ENCODE measurements around the gene SPATA12. TPM values are rescaled to one million over a fixed set of nuclear protein-coding genes. Genes with fewer than 3 reads are reported as not detected.

Gene SPATA12
- total and polyA plus RNA-seq, 4 donors: not detected

DNA sequence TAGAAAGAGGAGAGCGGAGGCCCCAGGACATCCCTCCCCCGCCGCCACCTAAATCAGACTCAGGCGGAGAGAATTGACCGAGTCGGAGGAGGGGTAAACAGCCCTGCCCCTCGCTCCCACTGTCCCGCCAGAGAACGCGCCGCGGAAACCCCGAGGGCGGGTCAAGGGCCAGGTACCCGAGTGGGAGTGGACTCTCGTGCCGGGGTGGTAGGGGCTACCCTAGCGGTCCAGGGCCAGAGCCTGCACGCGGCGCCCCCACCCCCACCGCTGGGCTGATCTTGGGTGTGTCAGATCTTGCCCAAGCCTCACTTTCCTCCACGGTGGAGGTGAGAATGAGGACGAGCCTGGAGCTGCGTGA is 19.0 kb downstream of the SPATA12 start:
- no peak for TF ChIP-seq FOXA2 (IDR thresholded peaks at IDR 0.05)
- no peak for TF ChIP-seq HNF4G (IDR thresholded peaks at IDR 0.05)
- no peak for TF ChIP-seq SP1 (IDR thresholded peaks at IDR 0.05)
- no peak for TF ChIP-seq RAD21 (IDR thresholded peaks at IDR 0.05)
- TF ChIP-seq YY1 (IDR thresholded peaks at IDR 0.05): no peak
- no peak for TF ChIP-seq GABPA (IDR thresholded peaks at IDR 0.05 in 1 of 2, conservative IDR thresholded peaks at IDR 0.05 in 1 of 2)
- 12% methylated on average over 25 of the region's 25 CpGs for WGBS
- Histone ChIP-seq H3K9me3 (ENCODE audit: control insufficient read depth in 4 of 4, low read length in 3 of 4) (no peaks in the 10 kb centered on the region), H3K27me3 (ENCODE audit: control insufficient read depth in 4 of 4, insufficient read depth in 4 of 4, low read length in 3 of 4) (peaks cover 0 to 10% (median 2%) of the 10 kb centered on the region in 4 donors), H3K9ac (ENCODE audit: low read depth in 1 of 2, low read length in 2 of 2) (no peak overlapping the region), H3K4me1 (ENCODE audit: control insufficient read depth in 4 of 4, insufficient read depth in 4 of 4, low read length in 3 of 4) (peaks cover 6 to 16% (median 11%) of the 10 kb centered on the region in 4 donors), H3K27ac (ENCODE audit: low read depth in 1 of 2, low read length in 2 of 2) (no peak overlapping the region), H3K36me3 (ENCODE audit: control insufficient read depth in 4 of 4, insufficient read depth in 3 of 4, low read depth in 1 of 4, low read length in 3 of 4) (no peaks in the 10 kb centered on the region), H3K4me3 (ENCODE audit: low read depth in 1 of 3, low read length in 3 of 3) (peak overlapping the region in 2 of 3 donors; percentile 40 to 63)
- DNase-seq (ENCODE audit: low spot score): no peak

DNA sequence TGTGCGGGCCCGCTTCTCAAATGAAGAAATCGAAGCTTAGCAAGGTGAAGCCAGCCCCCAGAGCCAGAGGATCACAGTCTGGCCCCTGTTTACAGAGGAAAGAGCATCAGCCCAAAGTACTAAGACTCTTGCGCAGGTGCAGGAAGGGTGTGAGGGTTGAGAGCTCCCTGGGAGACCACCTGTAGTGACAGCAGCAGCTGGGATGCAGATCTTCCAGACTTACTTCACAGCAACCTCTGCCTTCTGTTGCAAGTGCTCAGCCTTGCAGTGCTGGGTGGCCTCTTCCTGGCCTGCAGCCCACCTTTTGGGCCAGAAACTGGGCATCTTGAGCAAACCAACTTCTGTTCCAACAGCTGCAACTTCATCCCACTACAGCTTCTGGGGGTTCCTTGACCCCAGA is 19.7 kb downstream of the SPATA12 start:
- Histone ChIP-seq H3K9ac (ENCODE audit: low read depth in 1 of 2, low read length in 2 of 2) (no peak overlapping the region), H3K9me3 (ENCODE audit: control insufficient read depth in 4 of 4, low read length in 3 of 4) (no peaks in the 10 kb centered on the region), H3K4me3 (ENCODE audit: low read depth in 1 of 3, low read length in 3 of 3) (no peak overlapping the region), H3K27me3 (ENCODE audit: control insufficient read depth in 4 of 4, insufficient read depth in 4 of 4, low read length in 3 of 4) (peaks cover 0 to 10% (median 2%) of the 10 kb centered on the region in 4 donors), H3K36me3 (ENCODE audit: control insufficient read depth in 4 of 4, insufficient read depth in 3 of 4, low read depth in 1 of 4, low read length in 3 of 4) (no peaks in the 10 kb centered on the region), H3K4me1 (ENCODE audit: control insufficient read depth in 4 of 4, insufficient read depth in 4 of 4, low read length in 3 of 4) (peaks cover 6 to 16% (median 11%) of the 10 kb centered on the region in 4 donors), H3K27ac (ENCODE audit: low read depth in 1 of 2, low read length in 2 of 2) (no peak overlapping the region)
- TF ChIP-seq FOXA2 (IDR thresholded peaks at IDR 0.05): no peak
- TF ChIP-seq HNF4A (conservative IDR thresholded peaks at IDR 0.05): no peak
- TF ChIP-seq, protein P1, sequence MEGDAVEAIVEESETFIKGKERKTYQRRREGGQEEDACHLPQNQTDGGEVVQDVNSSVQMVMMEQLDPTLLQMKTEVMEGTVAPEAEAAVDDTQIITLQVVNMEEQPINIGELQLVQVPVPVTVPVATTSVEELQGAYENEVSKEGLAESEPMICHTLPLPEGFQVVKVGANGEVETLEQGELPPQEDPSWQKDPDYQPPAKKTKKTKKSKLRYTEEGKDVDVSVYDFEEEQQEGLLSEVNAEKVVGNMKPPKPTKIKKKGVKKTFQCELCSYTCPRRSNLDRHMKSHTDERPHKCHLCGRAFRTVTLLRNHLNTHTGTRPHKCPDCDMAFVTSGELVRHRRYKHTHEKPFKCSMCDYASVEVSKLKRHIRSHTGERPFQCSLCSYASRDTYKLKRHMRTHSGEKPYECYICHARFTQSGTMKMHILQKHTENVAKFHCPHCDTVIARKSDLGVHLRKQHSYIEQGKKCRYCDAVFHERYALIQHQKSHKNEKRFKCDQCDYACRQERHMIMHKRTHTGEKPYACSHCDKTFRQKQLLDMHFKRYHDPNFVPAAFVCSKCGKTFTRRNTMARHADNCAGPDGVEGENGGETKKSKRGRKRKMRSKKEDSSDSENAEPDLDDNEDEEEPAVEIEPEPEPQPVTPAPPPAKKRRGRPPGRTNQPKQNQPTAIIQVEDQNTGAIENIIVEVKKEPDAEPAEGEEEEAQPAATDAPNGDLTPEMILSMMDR (IDR thresholded peaks at IDR 0.05; ENCODE audit: low read depth, low read length, missing input control): no peak
- TF ChIP-seq YY1 (IDR thresholded peaks at IDR 0.05): no peak
- no peak for TF ChIP-seq TAF1 (conservative IDR thresholded peaks at IDR 0.05)
- TF ChIP-seq SP1 (IDR thresholded peaks at IDR 0.05): no peak
- no peak for TF ChIP-seq RXRA (IDR thresholded peaks at IDR 0.05)
- TF ChIP-seq JUND (IDR thresholded peaks at IDR 0.05): no peak
- TF ChIP-seq RAD21 (IDR thresholded peaks at IDR 0.05): no peak
- no peak for TF ChIP-seq HNF4G (IDR thresholded peaks at IDR 0.05)
- no peak for TF ChIP-seq NR2F2 (IDR thresholded peaks at IDR 0.05)
- TF ChIP-seq EGR1 (IDR thresholded peaks at IDR 0.05; ENCODE audit: low read depth in 2 of 2): no peak
- no peak for TF ChIP-seq GABPA (IDR thresholded peaks at IDR 0.05 in 1 of 2, conservative IDR thresholded peaks at IDR 0.05 in 1 of 2)
- 95% methylated on average over 4 of the region's 4 CpGs for WGBS
- DNase-seq (ENCODE audit: low spot score): no peak

DNA sequence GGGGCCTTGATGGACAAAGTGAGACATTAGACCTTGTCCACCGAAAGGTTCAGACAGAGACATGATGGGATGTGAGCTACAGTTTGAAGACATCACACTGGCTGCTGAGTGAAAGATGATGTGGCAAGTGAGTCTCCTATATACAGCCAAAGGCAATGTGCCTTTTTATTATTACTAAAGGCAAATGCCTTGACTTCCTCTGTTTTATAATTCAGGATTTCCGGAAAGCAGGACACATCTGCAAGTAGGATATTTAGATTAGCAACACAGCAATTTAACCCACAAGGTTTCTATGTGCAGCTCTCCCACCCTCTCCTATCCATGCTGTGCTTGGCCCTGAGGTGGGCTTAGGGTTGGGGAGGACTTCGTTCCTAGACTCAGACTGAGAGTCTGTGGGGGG is 20.7 kb downstream of the SPATA12 start:
- Histone ChIP-seq H3K36me3 (ENCODE audit: control insufficient read depth in 4 of 4, insufficient read depth in 3 of 4, low read depth in 1 of 4, low read length in 3 of 4) (no peaks in the 10 kb centered on the region), H3K9ac (ENCODE audit: low read depth in 1 of 2, low read length in 2 of 2) (no peak overlapping the region), H3K4me3 (ENCODE audit: low read depth in 1 of 3, low read length in 3 of 3) (no peak overlapping the region), H3K4me1 (ENCODE audit: control insufficient read depth in 4 of 4, insufficient read depth in 4 of 4, low read length in 3 of 4) (peaks cover 6 to 16% (median 11%) of the 10 kb centered on the region in 4 donors), H3K9me3 (ENCODE audit: control insufficient read depth in 4 of 4, low read length in 3 of 4) (no peaks in the 10 kb centered on the region), H3K27me3 (ENCODE audit: control insufficient read depth in 4 of 4, insufficient read depth in 4 of 4, low read length in 3 of 4) (peaks cover 0 to 10% (median under 1%) of the 10 kb centered on the region in 4 donors), H3K27ac (ENCODE audit: low read depth in 1 of 2, low read length in 2 of 2) (no peak overlapping the region)
- 82% methylated on average over 3 of the region's 3 CpGs for WGBS
- no peak for DNase-seq (ENCODE audit: low spot score)
- no peak for TF ChIP-seq YY1 (IDR thresholded peaks at IDR 0.05)
- TF ChIP-seq, protein P2, sequence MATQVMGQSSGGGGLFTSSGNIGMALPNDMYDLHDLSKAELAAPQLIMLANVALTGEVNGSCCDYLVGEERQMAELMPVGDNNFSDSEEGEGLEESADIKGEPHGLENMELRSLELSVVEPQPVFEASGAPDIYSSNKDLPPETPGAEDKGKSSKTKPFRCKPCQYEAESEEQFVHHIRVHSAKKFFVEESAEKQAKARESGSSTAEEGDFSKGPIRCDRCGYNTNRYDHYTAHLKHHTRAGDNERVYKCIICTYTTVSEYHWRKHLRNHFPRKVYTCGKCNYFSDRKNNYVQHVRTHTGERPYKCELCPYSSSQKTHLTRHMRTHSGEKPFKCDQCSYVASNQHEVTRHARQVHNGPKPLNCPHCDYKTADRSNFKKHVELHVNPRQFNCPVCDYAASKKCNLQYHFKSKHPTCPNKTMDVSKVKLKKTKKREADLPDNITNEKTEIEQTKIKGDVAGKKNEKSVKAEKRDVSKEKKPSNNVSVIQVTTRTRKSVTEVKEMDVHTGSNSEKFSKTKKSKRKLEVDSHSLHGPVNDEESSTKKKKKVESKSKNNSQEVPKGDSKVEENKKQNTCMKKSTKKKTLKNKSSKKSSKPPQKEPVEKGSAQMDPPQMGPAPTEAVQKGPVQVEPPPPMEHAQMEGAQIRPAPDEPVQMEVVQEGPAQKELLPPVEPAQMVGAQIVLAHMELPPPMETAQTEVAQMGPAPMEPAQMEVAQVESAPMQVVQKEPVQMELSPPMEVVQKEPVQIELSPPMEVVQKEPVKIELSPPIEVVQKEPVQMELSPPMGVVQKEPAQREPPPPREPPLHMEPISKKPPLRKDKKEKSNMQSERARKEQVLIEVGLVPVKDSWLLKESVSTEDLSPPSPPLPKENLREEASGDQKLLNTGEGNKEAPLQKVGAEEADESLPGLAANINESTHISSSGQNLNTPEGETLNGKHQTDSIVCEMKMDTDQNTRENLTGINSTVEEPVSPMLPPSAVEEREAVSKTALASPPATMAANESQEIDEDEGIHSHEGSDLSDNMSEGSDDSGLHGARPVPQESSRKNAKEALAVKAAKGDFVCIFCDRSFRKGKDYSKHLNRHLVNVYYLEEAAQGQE (IDR thresholded peaks at IDR 0.05): no peak
- no peak for TF ChIP-seq HNF4G (IDR thresholded peaks at IDR 0.05)
- no peak for TF ChIP-seq SP1 (IDR thresholded peaks at IDR 0.05)
- no peak for TF ChIP-seq FOXA1 (IDR thresholded peaks at IDR 0.05)
- no peak for TF ChIP-seq EGR1 (IDR thresholded peaks at IDR 0.05; ENCODE audit: low read depth in 2 of 2)
- TF ChIP-seq RXRA (IDR thresholded peaks at IDR 0.05): no peak
- no peak for TF ChIP-seq JUND (IDR thresholded peaks at IDR 0.05)
- TF ChIP-seq GABPA (IDR thresholded peaks at IDR 0.05 in 1 of 2, conservative IDR thresholded peaks at IDR 0.05 in 1 of 2): no peak
- TF ChIP-seq, protein P3, sequence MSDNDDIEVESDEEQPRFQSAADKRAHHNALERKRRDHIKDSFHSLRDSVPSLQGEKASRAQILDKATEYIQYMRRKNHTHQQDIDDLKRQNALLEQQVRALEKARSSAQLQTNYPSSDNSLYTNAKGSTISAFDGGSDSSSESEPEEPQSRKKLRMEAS (IDR thresholded peaks at IDR 0.05): no peak
- TF ChIP-seq FOXA2 (IDR thresholded peaks at IDR 0.05): no peak
- TF ChIP-seq, protein P4, sequence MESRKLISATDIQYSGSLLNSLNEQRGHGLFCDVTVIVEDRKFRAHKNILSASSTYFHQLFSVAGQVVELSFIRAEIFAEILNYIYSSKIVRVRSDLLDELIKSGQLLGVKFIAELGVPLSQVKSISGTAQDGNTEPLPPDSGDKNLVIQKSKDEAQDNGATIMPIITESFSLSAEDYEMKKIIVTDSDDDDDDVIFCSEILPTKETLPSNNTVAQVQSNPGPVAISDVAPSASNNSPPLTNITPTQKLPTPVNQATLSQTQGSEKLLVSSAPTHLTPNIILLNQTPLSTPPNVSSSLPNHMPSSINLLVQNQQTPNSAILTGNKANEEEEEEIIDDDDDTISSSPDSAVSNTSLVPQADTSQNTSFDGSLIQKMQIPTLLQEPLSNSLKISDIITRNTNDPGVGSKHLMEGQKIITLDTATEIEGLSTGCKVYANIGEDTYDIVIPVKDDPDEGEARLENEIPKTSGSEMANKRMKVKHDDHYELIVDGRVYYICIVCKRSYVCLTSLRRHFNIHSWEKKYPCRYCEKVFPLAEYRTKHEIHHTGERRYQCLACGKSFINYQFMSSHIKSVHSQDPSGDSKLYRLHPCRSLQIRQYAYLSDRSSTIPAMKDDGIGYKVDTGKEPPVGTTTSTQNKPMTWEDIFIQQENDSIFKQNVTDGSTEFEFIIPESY (IDR thresholded peaks at IDR 0.05): no peak
- TF ChIP-seq NR2F2 (IDR thresholded peaks at IDR 0.05): no peak
- no peak for TF ChIP-seq HNF4A (conservative IDR thresholded peaks at IDR 0.05)

Measured in liver (tissue), 9 donors.